GM19351 (cell line): ENCODE results near the gene SIGLEC11.
"Not testable (repeated sequence)": the region's sequence is repeated elsewhere in the genome, so short reads cannot be mapped to it uniquely, and the experiment has no call there.

Experiments used
- ATAC-seq: cut with Tn5 transposase; IDR thresholded peaks from one replicate; pipeline ENCODE4 v1.9.1; 2021; ENCODE audit warnings: mild to moderate bottlenecking, moderate library complexity; ENCODE audit not compliant: unreplicated experiment

Gene SIGLEC11

DNA sequence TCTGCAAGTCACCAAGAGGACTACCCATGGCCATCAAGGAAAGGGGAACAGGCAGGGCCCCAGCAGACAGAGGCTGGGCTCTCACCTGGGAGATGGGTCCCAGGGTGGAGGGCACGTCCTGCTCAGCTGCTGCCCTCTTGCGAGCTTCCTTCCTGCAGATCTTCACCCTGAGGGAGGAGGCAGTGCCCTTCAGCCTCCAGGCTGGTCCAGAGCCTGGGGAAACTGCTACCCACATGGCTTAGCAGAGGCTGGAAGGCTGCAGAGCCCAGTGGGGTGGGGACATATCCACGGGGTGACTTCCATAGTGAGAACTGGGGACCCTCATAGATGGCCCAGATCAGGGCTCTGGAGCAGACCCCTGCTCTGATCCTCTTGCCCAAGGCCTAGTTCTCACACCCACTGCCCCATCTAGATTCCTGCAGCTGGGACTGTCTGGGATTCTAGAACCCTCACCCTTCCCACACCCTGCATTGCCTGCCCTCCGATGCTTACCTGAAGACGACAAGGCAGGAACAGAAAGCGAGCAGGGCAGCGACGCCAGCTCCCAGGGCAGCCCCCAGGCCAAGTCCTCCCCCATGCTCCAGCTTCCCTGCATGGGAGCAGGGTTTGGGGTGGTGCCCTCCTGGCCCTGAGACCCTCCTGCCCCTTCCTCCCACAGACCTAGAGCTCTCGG, 9.0 kb downstream of the SIGLEC11 start:
- no peak for ATAC-seq

DNA sequence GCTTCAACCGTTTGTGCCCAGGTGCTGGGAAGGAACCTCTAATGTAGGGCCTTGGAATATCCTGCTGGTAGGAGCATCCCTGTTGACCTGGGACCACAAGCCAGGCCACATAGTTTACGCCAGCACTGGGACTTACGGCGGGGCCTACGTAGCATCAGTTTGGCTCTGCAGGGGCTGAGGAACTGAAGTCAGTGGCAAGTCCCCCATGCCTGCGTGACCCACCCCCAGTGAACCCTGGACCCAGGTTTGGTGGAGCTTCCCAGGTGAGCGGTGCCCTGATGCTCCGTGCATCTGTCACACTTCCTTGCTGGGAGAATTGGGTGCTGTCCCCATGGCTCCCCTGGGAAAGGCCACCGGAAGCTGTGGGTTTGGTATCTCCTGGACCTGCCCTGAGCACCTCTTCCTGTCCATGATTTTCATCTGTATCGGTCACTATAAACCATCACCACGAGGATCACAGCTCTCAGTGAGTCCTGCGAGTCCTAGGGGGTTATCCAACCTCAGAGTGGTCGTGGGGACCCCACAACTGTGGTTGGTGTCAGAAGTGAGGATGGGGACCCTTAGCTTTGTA, 9.9 kb downstream of the SIGLEC11 start:
- no peak for ATAC-seq

DNA sequence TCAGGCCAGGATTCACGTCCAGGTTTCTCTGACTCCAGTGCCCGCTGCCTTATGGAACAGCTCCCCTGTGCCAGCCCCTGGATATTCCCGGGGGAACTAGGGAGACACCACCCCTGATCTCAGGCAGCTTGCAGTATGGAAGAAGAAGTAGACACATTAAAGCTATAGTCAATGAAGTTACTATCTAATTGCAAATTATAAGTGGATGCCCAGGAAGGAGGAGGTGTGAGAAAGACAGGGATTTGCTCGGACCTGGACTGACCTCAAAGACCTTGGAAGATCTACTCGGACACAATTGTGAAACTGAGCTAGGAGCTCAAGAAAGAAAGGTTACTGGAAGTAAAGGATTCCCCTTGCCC, 10.4 kb downstream of the SIGLEC11 start:
- ATAC-seq, result no peak

DNA sequence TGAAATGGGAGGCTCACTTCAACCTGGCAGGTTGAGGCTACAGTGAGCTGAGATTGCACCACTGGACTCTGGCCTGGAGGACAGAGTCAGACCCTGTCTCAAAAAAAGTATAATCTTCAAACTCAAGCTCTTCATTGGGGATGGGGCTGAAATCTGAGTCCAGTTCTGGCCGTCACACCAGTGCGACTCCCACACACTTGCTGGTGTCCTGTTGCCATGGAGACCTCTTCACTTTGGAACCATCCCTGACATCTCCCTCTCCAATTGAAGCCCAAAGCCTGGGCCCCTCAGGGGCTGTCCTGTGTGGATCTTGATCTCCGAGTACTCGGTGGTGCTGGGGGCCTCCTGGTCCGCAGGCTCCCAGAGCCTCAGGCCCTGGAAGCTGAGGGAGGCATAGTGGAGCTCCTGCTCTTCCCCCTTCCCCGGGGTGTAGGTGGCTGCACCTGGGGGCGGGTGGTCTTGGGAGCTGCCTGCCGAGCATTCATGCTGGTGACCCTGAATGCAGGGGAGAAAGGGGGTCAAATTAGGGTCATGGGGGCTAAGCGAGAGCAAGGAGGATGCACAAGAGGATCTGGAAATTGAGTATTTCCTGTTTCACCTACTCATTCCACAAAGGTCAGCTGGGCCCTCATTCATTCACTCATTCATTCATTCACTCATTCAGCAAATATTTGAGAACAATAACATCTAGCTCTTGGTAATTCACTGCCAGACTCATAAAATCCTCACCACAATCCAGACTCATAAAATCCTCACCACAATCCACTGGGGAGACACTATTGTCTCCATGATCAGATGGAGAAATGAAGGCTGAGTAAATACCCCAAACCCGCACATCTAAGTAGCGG, 11.0 kb downstream of the SIGLEC11 start:
- ATAC-seq, result no peak

DNA sequence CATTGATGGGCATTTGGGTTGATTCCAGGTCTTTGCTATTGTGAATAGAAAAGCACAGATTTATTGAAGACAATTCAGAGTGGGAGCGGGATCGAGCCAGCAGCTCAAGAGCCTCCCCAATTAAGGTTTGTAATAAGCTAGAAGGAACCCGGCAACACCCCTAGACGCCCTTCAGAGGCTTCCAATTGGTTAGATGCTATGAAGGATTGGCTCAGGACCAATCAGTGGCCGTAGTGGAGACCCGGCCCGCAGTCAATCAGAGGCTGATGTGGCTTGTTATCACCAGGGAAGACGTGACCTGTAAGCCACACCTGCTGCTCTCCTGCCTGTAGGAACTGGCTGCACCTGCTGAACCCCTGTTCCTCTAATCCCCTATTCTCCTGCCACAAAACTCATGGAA, 14.6 kb downstream of the SIGLEC11 start:
- no peak for ATAC-seq

DNA sequence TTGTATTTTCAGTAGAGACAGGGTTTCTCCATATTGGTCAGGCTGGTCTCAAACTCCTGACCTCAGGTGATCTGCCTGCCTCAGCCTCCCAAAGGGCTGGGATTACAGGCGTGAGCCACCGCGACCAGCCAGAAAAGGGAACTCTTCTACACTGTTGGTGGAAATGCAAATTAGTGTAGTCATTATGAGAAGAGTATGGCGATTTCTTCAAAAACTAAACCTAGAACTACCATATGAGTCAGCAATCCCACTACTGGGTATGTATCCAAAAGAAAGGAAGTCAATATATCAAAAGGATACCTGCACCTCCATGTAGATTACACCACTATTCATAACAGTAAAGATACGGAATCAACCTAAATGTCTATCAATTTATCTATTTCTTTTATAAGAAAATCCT, 16.4 kb downstream of the SIGLEC11 start:
- not testable (repeated sequence) for ATAC-seq

DNA sequence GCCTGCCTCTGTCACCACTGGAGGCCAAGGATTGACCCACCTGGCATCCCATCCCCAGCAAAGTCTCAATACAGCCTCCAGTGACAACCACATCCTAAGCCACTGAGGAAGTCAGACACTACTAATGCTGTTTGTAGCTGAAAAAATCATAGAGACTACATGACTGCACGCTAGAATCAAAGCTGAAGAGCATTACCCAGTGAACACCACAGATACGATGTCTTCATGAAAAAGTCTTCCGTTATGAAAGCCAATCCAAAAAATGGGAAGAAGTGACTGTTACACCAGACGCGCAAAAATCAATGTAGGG, 20.5 kb downstream of the SIGLEC11 start:
- ATAC-seq, result no peak

DNA sequence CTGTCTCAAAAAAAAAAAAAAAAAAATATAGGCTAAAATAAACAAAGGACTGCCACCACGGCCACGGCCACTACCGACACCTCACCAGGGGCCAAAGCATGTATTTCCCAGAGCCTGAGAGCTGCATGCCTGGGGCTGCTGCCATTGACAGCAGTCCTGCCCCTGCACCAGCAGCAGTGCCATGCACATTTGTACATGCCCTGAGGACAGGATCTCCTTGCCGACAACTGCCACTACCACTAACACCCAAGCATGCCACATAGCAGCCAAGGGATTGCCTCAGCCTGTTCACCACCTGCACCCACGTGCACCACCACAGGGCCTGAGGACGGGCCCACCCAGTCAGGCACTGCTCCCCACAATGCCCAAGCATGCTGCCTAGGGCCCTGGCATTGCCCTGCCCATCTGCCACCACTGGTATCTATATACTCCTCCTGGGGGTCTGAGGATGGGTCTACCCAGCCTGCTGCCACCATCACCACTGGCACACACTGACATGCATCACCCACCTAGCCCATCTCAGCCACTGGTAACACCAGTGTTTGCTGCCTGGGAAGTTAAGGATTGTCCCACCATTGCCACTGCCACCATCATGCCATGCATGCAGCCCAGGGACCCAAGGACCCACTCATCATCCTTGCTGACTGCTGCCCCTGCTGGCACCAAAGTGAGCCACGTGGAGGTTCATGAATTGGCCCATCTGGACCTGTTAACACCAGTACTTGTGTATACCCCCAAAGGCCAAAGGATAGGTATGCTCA, 21.1 kb downstream of the SIGLEC11 start:
- no peak for ATAC-seq

DNA sequence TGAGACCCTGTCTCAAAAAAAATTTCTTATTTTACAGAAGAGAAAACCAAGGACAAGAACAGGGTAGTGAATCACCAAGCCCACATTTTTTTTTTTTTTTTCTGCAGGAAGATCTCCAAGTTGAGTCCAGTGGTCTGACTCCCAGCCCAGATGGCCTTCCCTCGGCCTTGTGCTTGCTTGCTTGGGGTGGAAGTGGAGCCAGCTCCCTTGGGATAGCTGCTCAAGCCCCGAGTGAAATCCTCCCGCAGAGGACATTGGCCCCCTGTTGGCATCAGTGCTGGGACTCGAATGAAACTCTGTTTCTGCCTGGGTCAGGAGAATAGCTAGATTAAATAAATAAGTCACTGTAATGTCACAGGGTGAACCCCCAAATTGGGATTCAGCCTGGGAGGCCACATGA, 22.3 kb downstream of the SIGLEC11 start:
- no peak for ATAC-seq

DNA sequence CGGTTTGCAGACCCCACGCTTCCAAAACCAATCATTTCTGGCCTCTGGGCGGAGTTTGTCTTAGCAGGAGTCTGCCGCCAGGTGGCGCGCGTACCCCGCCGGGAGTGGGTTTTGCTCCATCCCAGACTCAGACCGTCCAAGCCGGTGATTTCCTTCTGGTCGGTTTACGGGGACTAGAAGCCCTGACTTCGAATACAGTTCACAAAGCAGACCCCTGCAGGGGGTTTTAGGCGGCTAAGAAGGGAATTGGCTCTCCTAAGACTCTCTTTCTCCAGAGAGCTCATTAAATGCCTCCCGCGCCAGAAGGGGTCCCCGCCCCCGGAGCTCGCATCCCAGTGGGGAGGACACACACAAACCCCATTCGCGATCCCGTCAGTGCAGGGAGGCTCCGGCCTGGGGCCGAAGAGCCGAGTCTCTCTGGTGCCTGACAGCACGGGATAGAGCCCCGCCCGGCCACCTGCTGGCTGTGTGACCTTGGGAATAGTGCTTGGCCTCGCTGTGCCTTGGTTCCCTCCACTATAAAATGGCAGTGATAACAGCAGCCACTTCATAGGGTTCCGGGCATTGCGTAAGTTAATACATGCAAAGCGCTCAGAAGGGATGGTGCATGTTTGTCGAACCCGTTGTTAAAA, 23.1 kb downstream of the SIGLEC11 start:
- no peak for ATAC-seq

DNA sequence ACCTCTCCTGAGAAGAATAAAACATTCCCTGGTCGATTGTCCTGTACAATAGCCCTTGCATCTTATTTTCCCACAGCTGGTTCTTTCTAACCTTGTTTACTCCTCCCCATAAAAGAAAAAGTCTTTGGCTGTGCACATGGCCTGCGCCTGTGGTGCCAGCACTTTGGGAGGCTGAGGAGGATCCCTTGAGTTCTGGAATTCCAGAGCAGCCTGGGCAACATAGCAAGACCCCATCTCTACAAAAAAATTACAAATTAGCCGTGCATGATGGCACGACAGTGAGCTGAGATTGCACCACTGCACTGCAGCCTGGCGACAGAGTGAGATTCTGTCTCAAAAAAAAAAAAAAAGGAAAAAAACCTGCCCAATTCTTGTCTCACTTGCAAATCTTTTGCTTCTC, 24.4 kb downstream of the SIGLEC11 start:
- no peak for ATAC-seq

DNA sequence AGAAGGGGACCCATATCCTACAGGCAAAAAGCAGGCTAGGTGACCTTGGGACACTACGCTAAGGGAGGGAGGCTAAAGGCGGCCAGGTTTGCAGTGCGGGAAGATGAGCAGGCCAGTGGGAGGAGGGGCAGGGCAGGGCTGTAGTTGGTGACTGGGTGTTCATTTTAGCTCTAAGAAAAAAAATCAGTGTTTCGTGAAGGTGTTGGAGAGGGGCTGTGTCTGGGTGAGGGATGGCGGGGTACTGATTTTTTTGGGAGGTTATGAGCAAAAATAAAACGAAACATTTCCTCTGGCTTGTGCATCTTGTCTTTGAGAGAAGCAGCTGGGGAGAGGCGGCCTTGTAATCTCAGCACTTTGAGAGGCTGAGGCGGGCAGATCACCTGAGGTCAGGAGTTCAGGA, 27.3 kb downstream of the SIGLEC11 start:
- no peak for ATAC-seq

DNA sequence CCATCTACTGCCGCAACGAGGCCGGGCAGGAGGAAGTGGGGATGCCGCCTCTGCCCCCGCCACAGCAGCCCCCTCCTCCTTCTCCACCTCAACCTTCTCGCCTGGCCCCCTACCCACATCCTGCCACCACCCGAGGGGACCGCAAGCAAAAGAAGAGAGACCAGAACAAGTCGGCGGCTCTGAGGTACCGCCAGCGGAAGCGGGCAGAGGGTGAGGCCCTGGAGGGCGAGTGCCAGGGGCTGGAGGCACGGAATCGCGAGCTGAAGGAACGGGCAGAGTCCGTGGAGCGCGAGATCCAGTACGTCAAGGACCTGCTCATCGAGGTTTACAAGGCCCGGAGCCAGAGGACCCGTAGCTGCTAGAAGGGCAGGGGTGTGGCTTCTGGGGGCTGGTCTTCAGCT, 28.2 kb downstream of the SIGLEC11 start:
- no peak for ATAC-seq

DNA sequence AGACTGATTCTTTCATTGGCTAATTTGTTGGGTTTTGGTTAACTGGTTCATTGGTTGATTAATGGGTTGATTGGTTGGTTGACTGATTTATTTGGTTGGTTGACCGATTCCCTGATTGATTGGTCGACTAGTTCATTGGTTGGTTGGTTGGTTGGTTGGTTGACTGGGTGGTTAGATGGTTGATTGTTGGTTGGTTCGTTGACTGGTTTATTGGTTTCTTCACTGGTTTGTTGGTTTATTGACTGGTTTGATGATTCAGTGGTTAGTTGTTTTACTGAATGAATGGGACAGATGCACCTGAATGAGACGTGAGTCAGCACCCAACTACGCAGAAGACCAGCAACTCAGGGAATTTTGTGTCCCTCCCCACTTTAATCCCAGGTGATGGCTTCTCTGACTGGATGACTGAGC, 28.9 kb downstream of the SIGLEC11 start:
- no peak for ATAC-seq

DNA sequence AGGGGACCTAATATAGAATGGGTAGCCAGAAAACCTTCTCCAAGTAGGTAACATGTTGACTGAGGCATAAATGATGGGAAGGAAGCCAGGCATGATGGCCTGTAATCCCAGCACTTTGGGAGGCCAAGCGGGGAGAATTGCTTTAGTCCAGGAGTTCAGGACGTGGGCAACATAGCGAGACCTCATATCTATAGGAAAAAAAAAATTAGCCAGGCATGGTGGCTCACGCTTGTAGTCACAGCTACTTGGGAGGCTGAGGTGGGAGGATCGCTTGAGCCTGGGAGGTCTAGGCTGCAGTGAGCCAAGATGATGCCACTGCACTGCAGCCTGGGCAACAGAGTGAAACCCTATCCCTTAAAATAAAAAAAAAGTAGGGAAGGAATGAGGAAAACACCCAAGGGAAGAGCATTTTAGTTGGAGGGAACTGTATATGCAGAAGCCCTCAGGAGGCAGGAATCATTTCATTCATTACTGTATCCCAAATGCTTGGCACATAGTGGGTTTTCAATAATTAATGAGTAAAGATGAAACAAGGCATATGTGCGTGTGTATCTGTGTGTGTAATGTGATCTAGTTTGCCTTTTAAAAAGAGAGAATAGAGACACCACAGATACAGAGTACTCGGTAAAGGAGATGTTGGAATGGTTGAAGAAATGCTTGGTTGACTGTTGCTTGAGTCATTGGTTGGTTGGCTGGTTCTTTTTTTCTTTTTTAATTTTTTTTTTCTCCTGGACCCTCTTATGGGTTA, 29.5 kb downstream of the SIGLEC11 start:
- ATAC-seq, result no peak

DNA sequence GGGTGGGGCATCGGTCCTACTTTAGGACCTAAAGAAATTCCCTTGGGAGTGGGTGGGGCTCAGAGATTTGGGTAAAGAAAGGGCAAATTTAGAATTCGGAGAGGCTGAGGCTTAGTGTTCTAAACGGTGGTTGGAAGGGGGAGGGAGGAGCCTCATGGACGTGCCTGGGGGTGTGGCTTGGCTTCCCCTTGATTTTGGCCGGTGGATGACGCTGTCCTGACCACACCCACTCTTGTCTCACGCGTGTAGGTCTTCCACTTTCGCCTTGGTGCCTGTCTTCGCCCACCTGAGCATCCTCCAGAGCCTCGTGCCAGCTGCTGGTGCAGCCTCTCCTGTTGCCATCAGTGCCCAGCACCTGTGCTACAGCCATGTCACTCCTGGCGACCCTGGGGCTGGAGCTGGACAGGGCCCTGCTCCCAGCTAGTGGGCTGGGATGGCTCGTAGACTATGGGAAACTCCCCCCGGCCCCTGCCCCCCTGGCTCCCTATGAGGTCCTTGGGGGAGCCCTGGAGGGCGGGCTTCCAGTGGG, 30.4 kb downstream of the SIGLEC11 start:
- no peak for ATAC-seq

DNA sequence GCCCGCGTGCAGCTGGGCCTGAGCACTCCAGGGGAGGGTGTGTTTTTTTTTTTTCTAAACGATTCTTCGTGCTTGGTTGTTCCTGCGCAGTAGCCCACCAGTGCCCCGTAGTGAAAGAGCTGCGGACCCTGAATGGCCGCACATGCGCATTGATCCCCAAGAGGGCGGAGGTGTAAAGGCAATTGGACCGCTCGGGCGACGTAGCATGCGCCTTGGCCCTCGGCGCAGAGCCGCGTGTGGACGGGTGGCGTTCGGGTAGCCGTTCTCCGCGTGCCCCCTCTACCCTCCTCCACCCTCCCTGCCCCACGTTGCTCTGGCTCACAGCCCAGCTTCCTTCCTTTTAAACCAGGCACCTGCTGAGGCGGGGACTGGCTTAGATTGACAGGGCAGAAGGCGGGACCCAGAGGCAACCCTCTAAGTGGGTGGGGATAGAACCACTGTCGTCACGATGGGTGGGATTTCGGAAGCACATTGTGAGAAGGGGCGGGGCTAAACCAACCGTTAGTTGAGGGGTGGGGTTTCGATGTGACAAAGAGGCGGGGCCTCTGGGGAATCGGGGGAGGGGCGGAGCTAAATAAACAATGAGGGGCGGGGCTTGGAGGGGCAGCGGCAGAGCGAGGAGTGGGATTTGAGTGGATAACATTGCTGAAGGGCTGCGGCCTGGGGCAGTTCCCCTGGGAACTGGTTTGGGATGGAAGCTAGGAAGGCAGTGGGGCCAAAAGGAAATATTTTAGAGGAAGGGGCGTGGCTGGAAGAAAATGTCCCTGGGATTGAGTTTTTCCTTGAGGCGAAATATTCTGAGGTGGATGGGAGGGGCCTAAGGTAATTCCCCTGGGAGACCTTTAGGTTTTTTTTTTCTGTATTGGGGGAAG, 31.1 kb downstream of the SIGLEC11 start:
- ATAC-seq, result peak; percentile 68

DNA sequence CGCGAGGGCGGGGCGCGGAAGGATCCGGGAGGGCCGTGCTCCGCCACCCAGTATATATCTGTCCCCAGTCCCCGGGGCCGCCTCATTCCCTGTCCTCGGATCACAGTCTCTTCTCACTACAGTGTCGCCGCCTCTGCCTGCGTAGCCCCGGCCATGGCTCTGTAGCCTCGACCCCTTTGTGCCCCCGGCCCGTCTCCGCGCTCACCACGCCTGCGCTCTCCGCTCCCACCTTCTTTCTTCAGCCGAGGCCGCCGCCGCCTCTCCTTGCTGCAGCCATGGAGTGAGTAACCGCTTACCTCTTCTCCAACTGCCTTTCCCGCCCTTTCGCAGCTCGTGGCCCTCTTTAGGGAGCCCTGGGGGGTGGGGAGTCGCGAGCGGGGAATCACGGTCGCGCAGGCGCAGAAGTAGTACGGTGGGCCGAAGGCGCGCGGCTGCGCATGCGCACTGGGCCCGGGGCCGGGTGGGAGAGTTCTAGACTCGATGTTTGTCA, 31.8 kb downstream of the SIGLEC11 start, which contains the start of the genes ATF5 and NUP62:
TSS of gene ATF5 (plus strand) at position 85 of the 490 bp plus-strand sequence. CDS start 1,646 bp downstream, outside the sequence.
TSS of gene NUP62 (minus strand) at position 384 of the 490 bp plus-strand sequence. CDS start 19,697 bp downstream, outside the sequence.
- peak; percentile 53 for ATAC-seq
